Measurements from ENCODE around the gene HSPA1L.
A peak's percentile ranks its signal among the peaks of the same experiment; 100 is the strongest.

HSPA1L gene

DNA sequence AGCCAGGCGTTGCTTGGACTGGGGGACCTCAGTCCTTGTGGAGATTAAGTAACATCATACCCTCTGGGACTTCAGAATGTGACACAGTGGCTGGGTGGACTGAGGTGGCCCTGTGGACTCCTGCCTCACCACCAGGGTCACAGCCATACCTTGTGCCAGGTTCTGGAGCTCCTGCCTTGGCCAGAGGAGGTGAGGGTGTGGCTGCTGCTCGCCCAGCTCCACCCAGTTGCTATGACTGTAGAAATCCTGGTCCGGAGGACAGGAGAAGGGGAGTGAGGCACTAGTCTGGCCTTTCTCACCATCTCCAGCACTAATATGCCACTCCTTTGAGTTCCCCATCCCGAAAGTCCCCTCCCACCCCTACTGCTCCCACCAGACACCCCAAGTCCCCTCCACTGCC lies 39.9 kb downstream of the HSPA1L start:
- DNase-seq (ENCODE audit: low spot score): no peak
- TF ChIP-seq, protein P1, sequence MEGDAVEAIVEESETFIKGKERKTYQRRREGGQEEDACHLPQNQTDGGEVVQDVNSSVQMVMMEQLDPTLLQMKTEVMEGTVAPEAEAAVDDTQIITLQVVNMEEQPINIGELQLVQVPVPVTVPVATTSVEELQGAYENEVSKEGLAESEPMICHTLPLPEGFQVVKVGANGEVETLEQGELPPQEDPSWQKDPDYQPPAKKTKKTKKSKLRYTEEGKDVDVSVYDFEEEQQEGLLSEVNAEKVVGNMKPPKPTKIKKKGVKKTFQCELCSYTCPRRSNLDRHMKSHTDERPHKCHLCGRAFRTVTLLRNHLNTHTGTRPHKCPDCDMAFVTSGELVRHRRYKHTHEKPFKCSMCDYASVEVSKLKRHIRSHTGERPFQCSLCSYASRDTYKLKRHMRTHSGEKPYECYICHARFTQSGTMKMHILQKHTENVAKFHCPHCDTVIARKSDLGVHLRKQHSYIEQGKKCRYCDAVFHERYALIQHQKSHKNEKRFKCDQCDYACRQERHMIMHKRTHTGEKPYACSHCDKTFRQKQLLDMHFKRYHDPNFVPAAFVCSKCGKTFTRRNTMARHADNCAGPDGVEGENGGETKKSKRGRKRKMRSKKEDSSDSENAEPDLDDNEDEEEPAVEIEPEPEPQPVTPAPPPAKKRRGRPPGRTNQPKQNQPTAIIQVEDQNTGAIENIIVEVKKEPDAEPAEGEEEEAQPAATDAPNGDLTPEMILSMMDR (IDR thresholded peaks at IDR 0.05; ENCODE audit: extremely low read depth, missing control alignments): no peak

DNA sequence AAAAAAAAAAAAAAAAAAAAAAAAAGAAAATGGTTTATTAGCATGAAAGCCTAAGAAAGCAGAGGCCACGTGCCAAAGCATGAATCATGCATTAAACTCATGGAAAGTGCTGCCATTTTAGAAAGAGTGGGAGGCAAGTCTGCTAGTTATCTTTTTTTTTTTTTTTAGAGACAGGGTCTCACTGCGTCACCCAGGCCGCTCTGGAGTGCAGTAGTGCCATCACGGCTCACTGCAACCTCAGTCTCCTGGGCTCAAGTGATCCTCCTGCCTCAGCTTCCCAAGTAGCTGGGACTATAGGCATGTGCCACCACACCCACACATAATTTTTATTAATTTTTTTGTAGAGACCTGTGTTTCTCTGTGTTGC lies 43.1 kb downstream of the HSPA1L start:
- TF ChIP-seq, protein P1 (IDR thresholded peaks at IDR 0.05; ENCODE audit: extremely low read depth, missing control alignments): no peak
- no peak for DNase-seq (ENCODE audit: low spot score)

DNA sequence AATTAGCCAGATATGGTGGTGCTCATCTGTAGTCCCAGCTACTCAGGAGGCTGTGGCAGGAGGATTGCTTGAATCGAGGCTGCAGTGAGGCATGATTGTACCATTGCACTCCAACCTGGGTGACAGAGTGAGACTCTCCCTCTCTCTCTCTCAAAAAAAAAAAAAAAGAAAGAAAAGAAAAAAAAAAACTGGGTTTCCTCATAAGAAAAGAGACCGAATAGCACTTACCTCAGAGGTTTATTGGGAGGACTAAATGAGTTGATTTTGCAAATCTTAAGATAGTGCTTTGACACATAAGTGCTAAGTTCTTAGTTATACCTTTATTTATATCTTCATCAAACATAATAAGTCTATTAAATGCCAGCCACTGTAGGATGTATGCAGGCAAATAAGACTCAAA lies 44.2 kb downstream of the HSPA1L start:
- no peak for DNase-seq (ENCODE audit: low spot score)
- TF ChIP-seq, protein P1 (IDR thresholded peaks at IDR 0.05; ENCODE audit: extremely low read depth, missing control alignments): no peak

DNA sequence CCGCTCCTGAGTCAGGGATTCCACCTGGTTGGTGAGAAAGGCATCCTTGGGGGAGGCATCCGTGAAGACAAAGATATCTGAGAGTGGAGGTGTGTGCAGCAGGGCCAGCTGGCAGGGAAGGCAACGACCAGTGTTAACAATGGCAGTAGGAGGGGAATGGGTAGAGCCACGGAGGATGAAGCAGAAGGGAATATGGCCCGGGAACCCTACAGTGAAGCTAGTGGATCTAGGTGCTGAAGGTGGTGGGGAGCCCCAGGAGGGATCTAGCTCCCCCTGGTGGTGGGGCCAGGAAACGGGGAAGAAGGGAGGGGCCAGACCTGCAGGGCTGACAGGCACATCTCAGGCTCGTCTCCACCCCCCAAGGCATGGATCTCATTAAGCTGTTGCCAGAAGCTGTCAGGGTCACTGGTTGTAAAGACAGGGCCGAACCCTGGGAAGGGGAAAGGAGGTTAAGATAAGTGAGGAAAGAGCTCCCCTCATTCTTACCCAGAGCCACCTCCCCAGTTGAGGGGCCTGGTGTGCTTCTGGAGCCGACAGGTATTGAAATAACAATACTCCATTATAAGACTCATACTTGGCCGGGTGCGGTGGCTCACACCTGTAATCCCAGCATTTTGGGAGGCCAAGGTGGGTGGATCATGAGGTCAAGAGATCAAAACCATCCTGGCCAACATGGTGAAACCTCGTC lies 45.3 kb downstream of the HSPA1L start:
- peak; percentile 92 for DNase-seq (ENCODE audit: low spot score)
- TF ChIP-seq, protein P1 (IDR thresholded peaks at IDR 0.05; ENCODE audit: extremely low read depth, missing control alignments): peak; percentile 88

DNA sequence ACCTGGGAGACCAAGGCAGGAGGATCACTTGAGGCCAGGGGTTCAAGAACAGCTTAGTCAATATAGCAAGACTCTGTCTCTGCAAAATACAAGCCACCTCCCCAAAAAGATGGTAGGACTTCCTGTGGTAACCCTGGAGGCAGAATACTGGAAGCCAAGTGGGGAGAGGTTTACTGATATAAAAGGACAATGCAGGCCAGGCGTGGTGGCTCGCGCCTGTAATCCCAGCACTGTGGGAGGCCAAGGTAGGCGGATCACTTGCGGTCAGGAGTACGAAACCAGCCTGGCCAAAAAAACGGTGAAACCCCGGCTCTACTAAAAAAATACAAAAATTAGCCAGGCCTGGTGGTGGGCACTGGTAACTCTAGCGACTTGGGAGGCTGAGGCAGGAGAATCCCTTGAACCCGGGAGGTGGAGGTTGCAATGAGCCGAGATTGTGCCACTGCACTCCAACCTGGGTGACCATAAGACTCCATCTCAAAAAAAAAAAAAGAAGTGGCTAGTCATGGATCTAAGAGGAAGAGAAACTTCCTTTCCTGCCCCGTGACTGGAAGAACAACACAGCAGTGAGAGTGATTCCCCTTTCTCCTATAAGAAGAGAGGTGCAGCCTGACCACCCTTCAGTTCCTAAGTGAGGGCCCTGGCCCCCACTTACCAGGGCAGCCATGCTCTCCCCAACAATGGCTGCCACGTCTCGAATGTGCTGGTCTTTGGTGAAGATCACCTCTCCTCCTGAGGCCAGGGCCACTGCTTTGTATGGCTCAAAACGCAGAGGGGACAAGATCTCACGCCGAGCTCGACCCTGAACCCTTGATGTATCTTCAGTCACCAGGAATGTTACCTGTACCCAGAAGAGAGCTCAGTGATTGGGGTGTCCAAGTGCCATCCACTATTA lies 46.5 kb downstream of the HSPA1L start:
- DNase-seq (ENCODE audit: low spot score): no peak
- TF ChIP-seq, protein P1 (IDR thresholded peaks at IDR 0.05; ENCODE audit: extremely low read depth, missing control alignments): no peak

DNA sequence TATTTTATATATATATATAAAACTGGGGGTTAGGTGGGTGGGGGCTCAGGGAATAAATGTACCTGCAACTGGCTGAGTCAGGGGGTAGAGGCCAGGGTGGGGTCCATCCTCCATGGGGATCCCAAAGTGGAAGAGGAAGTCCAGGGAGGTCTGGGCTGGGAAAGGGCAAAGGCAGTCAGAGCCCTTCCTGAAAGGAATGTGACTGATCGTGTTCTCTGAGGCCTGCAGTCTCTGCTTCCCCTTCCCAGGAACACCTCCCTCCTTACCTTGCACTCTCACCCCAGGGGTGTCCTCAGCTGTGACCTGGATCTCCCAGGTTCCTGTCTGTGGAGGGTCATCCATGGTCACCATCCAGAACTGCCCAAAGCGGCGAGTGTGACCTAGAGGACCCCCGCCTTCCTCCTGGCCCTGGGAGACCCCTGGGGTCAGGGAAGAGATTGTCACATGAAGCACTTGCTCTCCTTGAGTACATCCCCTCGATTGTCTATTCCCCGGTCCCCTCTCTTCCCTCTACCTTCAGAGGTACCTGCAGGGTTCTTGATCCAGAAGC lies 47.9 kb downstream of the HSPA1L start:
- no peak for DNase-seq (ENCODE audit: low spot score)
- TF ChIP-seq, protein P1 (IDR thresholded peaks at IDR 0.05; ENCODE audit: extremely low read depth, missing control alignments): no peak

Data from GM20000 (cell line).